Measurements from ENCODE around the gene MFRP.

DNA sequence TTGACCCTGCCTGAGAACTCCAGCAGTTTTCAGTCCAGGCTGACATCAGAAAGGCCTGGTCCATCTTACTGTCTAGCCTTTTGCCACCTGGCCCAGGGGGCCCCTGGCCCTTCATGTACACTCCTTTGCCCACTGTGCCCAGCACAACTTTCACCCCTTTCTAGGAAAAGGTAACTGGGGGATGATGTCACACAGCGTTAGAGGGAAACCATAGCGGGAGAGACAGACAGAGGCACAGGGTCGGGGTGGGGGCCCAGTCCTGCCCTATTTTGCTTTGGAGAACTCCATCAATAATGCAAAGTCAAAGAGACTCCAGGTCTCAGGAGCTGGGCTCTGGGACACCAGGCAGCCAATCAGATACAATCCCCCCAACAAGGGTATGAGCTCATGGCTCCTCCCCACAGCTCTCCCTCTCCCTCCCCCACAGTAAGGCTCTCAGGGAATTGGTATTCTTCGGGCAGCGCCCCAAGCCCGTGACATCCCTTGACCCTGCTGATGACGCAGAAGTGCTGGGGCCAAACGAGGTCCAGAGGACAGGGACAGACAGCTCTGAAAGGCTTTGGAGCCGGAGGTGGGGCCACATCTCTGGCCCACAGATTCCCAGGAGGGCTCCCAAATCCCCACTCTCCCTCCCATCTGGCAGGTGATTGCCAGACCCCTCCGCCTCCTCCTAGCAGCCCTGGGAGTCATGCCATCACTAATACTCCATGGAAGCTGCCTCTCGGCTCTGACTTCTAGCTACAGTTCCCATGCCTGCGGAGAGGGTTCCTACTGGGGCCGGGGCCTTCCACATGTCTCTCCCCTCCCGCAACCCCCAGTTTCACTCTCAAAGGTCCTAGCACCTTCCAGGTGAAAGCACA, 29.1 kb upstream of the MFRP start:
- TF ChIP-seq, protein P1, sequence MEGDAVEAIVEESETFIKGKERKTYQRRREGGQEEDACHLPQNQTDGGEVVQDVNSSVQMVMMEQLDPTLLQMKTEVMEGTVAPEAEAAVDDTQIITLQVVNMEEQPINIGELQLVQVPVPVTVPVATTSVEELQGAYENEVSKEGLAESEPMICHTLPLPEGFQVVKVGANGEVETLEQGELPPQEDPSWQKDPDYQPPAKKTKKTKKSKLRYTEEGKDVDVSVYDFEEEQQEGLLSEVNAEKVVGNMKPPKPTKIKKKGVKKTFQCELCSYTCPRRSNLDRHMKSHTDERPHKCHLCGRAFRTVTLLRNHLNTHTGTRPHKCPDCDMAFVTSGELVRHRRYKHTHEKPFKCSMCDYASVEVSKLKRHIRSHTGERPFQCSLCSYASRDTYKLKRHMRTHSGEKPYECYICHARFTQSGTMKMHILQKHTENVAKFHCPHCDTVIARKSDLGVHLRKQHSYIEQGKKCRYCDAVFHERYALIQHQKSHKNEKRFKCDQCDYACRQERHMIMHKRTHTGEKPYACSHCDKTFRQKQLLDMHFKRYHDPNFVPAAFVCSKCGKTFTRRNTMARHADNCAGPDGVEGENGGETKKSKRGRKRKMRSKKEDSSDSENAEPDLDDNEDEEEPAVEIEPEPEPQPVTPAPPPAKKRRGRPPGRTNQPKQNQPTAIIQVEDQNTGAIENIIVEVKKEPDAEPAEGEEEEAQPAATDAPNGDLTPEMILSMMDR (IDR thresholded peaks at IDR 0.05), result no peak
- TF ChIP-seq POLR2A (IDR thresholded peaks at IDR 0.05), result no peak

All from thyroid gland (tissue), 4 donors.